OCI-LY1 (cell line): Measurements from ENCODE around the gene PPFIA4.

ENCODE experiments used
- CTCF ChIP-seq: fragments of 200-600 bp; sonication (generic), shearing (Covaris generic); IDR thresholded peaks from 2 replicates; pipeline ENCODE4 v1.5.1; 2017; ENCODE audit warnings: mild to moderate bottlenecking, antibody characterized with exemption, low read length, moderate library complexity, mixed read lengths
- EZH2 ChIP-seq: fragments of 200-600 bp; sonication (generic), shearing (Covaris generic); IDR thresholded peaks from 2 replicates; pipeline ENCODE4 v1.8.0; 2017; ENCODE audit warnings: borderline replicate concordance, mixed run types, mild to moderate bottlenecking, antibody characterized with exemption, low read length, moderate library complexity, mixed read lengths

DNA sequence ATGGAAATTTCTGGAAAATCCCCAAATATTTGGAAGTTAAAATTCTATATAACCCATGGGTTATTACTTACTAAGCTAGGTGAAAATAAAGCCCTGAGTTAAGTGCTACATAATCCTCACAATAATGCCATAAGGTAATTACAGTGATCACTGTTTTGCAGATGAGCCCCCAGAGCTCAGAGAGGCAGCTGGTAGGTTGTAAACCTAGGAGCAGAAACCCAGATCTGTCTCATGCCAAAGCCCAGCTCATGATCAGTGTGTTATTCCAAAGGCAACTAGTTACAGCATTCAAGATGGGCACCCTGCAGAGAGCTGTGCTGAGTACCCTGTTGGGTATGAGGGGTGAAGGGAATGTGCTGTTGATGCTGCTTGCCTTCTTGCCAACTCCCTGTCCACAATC lies 70.3 kb downstream of the PPFIA4 start:
- TF ChIP-seq CTCF (no peak), EZH2 (no peak)
